GM12878 (cell line): ENCODE results near the gene TYW3. TPM values are rescaled to one million over a fixed set of nuclear protein-coding genes. Genes with fewer than 3 reads are reported as not detected.

ENCODE experiments used
- ATAC-seq: fragments of 200-7000 bp; cut with Tn5 transposase; 3 replicates; pipeline ENCODE4 v1.9.1; 2020; ENCODE audit warnings: mild to moderate bottlenecking, moderate library complexity
- BruUV-seq: library from RNA; stranded (reverse); fragments of 400-500 nt; replicated peaks from 2 replicates; lab custom pipeline; 2021; lab: Mats Ljungman, UMichigan
- CTCF ChIA-PET: fragments of 300-600 bp; sonication (Branson Sonifier 250); formaldehyde crosslinking; extraction: SDS; loops from one replicate; lab custom pipeline; 2021; ENCODE audit warnings: inconsistent platforms; lab: Yijun Ruan, JAX
- POLR2A ChIA-PET: fragments of 350-600 bp; formaldehyde crosslinking; extraction: SDS; loops from one replicate; lab custom pipeline; 2021; ENCODE audit warnings: inconsistent platforms; lab: Charles Lee
- RAD21 ChIA-PET: fragments of 300-600 bp; sonication (Branson Sonifier 250); formaldehyde crosslinking; loops from one replicate; lab custom pipeline; 2023; ENCODE audit warnings: antibody characterized with exemption; ENCODE audit not compliant: unreplicated experiment; lab: Charles Lee
- SMC1A ChIA-PET: fragments of 300-600 bp; sonication (Branson Sonifier 250); formaldehyde crosslinking; loops from one replicate; lab custom pipeline; 2023; ENCODE audit not compliant: unreplicated experiment, uncharacterized antibody; lab: Charles Lee
- DNase-seq: peaks from one replicate; pipeline ENCODE4 v3.0.0-alpha.2; 2011; ENCODE audit warnings: low read depth, low spot score
- FAIRE-seq: peaks from 3 replicates; lab custom pipeline; 2011; peaks lifted over from hg19 to GRCh38; lab: Jason Lieb, UNC
- H2AFZ ChIP-seq: 2 replicates; pipeline ENCODE4 v1.6.0; 2011; ENCODE audit warnings: low read depth, low read length, control low read depth; ENCODE audit not compliant: control insufficient read depth
- H3K27ac ChIP-seq: 2 replicates; pipeline ENCODE4 v1.5.1; 2011; ENCODE audit warnings: control low read depth; ENCODE audit not compliant: control insufficient read depth, insufficient read depth
- H3K27me3 ChIP-seq, 2 experiments: replicated peaks in 1 of 2; 2 replicates each; pipeline versions ENCODE4 v1.6.0 to v1.6.1; 2011; ENCODE audit warnings: low read length in 1 of 2; ENCODE audit not compliant: control insufficient read depth in 2 of 2, insufficient read depth in 2 of 2
- H3K36me3 ChIP-seq, 2 experiments: 2 replicates each; pipeline ENCODE4 v1.5.1; 2011; ENCODE audit warnings: low read length in 1 of 2; ENCODE audit not compliant: control insufficient read depth in 2 of 2, insufficient read depth in 2 of 2
- H3K4me1 ChIP-seq: 2 replicates; pipeline ENCODE4 v1.6.1; 2011; ENCODE audit warnings: mild to moderate bottlenecking, low read length, moderate library complexity, mixed read lengths; ENCODE audit not compliant: control insufficient read depth, insufficient read depth
- H3K4me2 ChIP-seq: 2 replicates; pipeline ENCODE4 v1.6.0; 2011; ENCODE audit warnings: control low read depth; ENCODE audit not compliant: control insufficient read depth, insufficient read depth
- H3K4me3 ChIP-seq: fragments of 200-600 bp; sonication (generic); 2 replicates; pipeline ENCODE4 v1.5.1; 2016
- H3K79me2 ChIP-seq: 2 replicates; pipeline ENCODE4 v1.6.0; 2011; ENCODE audit warnings: low read length; ENCODE audit not compliant: control insufficient read depth, insufficient read depth
- H3K9ac ChIP-seq: 2 replicates; pipeline ENCODE4 v1.8.0; 2011; ENCODE audit warnings: low read length, control low read depth, mixed read lengths; ENCODE audit not compliant: control insufficient read depth, insufficient read depth
- H3K9me3 ChIP-seq: replicated peaks from 3 replicates; pipeline ENCODE4 v1.5.1; 2011; ENCODE audit warnings: mild to moderate bottlenecking, low read length; ENCODE audit not compliant: control insufficient read depth, insufficient read depth
- H4K20me1 ChIP-seq: 2 replicates; pipeline ENCODE4 v1.6.0; 2011; ENCODE audit not compliant: control insufficient read depth, insufficient read depth
- EED ChIP-seq: sonication (generic); IDR thresholded peaks from 2 replicates; pipeline ENCODE4 v1.6.1; 2016; ENCODE audit warnings: antibody characterized with exemption, low read depth
- GATAD2B ChIP-seq: fragments of 450-650 bp; conservative IDR thresholded peaks from 2 replicates; pipeline ENCODE4 v1.6.1; 2017; ENCODE audit warnings: low read depth, mild to moderate bottlenecking, moderate library complexity
- IRF4 ChIP-seq: IDR thresholded peaks from 2 replicates; pipeline ENCODE4 v1.6.1; 2011; ENCODE audit warnings: low read depth, low read length
- MTA2 ChIP-seq: fragments of 450-650 bp; IDR thresholded peaks from 2 replicates; pipeline ENCODE4 v1.6.1; 2016; ENCODE audit warnings: low read depth, mild to moderate bottlenecking, moderate library complexity
- MYB ChIP-seq: fragments of 150-350 bp; IDR thresholded peaks from 2 replicates; pipeline ENCODE4 v1.6.1; 2014; ENCODE audit warnings: mild to moderate bottlenecking, low read depth, low read length, borderline replicate concordance
- ZNF384 ChIP-seq: IDR thresholded peaks from 2 replicates; pipeline ENCODE4 v1.6.1; 2012; ENCODE audit warnings: low read depth, mild to moderate bottlenecking, low read length, improper control_type of control experiment, borderline replicate concordance
- WGBS: methylation state at CpG from one replicate; pipeline ENCODE4 v1.1.6; 2016; ENCODE audit warnings: low lambda C conversion rate; ENCODE audit not compliant: insufficient replicate concordance, insufficient coverage; ENCODE audit errors: missing lambda C conversion rate; 5-methylcytosine and 5-hydroxymethylcytosine counted together
- in situ Hi-C: fragments of 300-500 bp; cut with MboI; formaldehyde crosslinking; loops from 9 replicates; pipeline ENCODE4 v1.14.3; 2018; ENCODE audit warnings: mixed read lengths
- intact Hi-C: fragments of 100-400 bp; cut with micrococcal nuclease; formaldehyde crosslinking; loops from one replicate; pipeline ENCODE4 v1.14.2; 2022; ENCODE audit not compliant: unreplicated experiment
- polyA plus RNA-seq, 11 experiments: library from polyadenylated mRNA; depleted of rRNA in 4 of 11; unstranded in 6 of 11; stranded (reverse) in 5 of 11; fragments of >200 nt; fragmentation: Nextera tagmentation in 4 of 11; fragmentation: Illumina TruSeq in 1 of 11; extraction: Ambion mirVana in 4 of 11; extraction: Trizol in 1 of 11; gene quantifications; 1 replicate in 1 of 11; 2 replicates in 10 of 11; pipeline versions ENCODE4 v1.2.1 to v1.2.3, GENCODE V29; 2011 to 2016; ENCODE audit warnings: inconsistent platforms in 2 of 11, missing spikeins in 2 of 11, low read depth in 1 of 11
- total RNA-seq, 4 experiments: library from RNA; depleted of rRNA in 3 of 4; stranded (reverse); fragments of >200 nt in 3 of 4; fragmentation: Illumina TruSeq in 1 of 4; extraction: Trizol in 1 of 4; gene quantifications; 2 replicates each; pipeline versions ENCODE4 v1.2.1 to v1.2.3, GENCODE V29; 2013 to 2021
- TF ChIP-seq, protein P1 (sequence below): IDR thresholded peaks from 2 replicates; pipeline ENCODE4 v1.6.1; 2012; ENCODE audit warnings: improper control_type of control experiment, low read depth, low read length; ENCODE audit not compliant: insufficient replicate concordance
- TF ChIP-seq, protein P2 (sequence below): fragments of 450-650 bp; IDR thresholded peaks from 2 replicates; pipeline ENCODE4 v1.6.1; 2017; ENCODE audit warnings: mild to moderate bottlenecking, low read depth, inconsistent platforms; ENCODE audit not compliant: poor library complexity, severe bottlenecking

The TYW3 gene
- total and polyA plus RNA-seq, 10 of the 15 experiments (the other 5 are each of a cell fraction or from before 2014, with no cell fraction given), result 18.6 to 54.4 (median 32.8) TPM

DNA sequence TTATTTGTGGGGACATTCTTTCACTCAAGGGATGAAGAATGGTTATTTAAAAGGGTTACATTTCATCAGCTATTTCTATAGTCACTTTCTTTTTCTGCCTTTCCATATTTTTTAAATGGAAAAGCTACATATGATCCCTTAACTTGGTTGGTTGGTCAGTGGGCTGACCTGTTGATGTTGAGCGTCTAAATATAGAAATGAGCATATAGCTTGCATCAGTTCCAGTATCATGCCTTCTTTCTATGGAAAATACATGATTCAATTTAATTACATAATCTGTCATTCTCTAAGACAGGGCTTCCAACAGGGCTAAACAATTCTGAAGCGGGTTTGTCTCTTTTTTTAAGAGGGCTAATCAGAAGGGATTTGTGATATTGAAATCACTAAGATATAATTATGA, 40.6 kb downstream of the TYW3 start:
- TF ChIP-seq ZNF384 (no peak), GATAD2B (no peak)
- FAIRE-seq (no peak), DNase-seq (no peak), ATAC-seq (no peak)
- BruUV-seq, result no TSS peak
- Histone ChIP-seq H3K4me3 (no peak overlapping the region), H3K4me1 (no peaks in the 10 kb centered on the region), H3K36me3 (no peaks in the 10 kb centered on the region), H2AFZ (no peak overlapping the region), H3K9me3 (no peaks in the 10 kb centered on the region), H3K79me2 (no peaks in the 10 kb centered on the region), H3K4me2 (no peak overlapping the region), H3K27ac (no peak overlapping the region), H4K20me1 (no peaks in the 10 kb centered on the region), H3K9ac (no peak overlapping the region), H3K27me3 (no peaks in the 10 kb centered on the region; a peak in 1 of 4 replicates)
- in situ Hi-C loops (no loop called here), intact Hi-C loops (loop anchor here (10.0 kb wide), 3 partner anchors 161 to 251 kb away; no protein-coding TSS in a partner anchor)
- ChIA-PET RAD21 (interaction anchor here (1.0 kb wide), 1 partner anchor 163 kb away, joined by 3 read pairs; no protein-coding TSS in a partner anchor), CTCF (interaction anchor here (1.3 to 4.8 kb wide), 2 partner anchors 110 to 429 kb away, joined by 4 to 44 read pairs; no protein-coding TSS in a partner anchor), SMC1A (interaction anchor here (0.6 to 1.4 kb wide), 3 partner anchors 13 to 429 kb away, joined by 3 read pairs; no protein-coding TSS in a partner anchor), POLR2A (no interaction called here)
- 37% methylated on average over 2 of the region's 2 CpGs for WGBS

- ChIA-PET CTCF (interaction anchor here (0.9 to 4.8 kb wide), 12 partner anchors 8 to 472 kb away, joined by 3 to 44 read pairs (median 4); no protein-coding TSS in a partner anchor), POLR2A (no interaction called here), SMC1A (interaction anchor here (0.7 to 4.0 kb wide), 4 partner anchors 21 to 427 kb away, joined by 3 to 24 read pairs (median 4); no protein-coding TSS in a partner anchor), RAD21 (interaction anchor here (0.7 to 2.0 kb wide), 7 partner anchors 10 to 432 kb away, joined by 3 to 10 read pairs (median 3); no protein-coding TSS in a partner anchor)
- in situ Hi-C loops, result no loop called here
- ATAC-seq (no peak), DNase-seq (no peak), FAIRE-seq (no peak)
- H3K4me3 ChIP-seq, result no peak overlapping the region
- no peaks in the 10 kb centered on the region for H3K36me3 ChIP-seq
- H4K20me1 ChIP-seq, result no peaks in the 10 kb centered on the region
- no peak overlapping the region for H3K9ac ChIP-seq
- no peaks in the 10 kb centered on the region; a peak in 1 of 4 replicates for H3K27me3 ChIP-seq
- no TSS peak for BruUV-seq
- no peaks in the 10 kb centered on the region for H3K4me1 ChIP-seq
- H3K9me3 ChIP-seq, result no peaks in the 10 kb centered on the region
- intact Hi-C loops, result loop anchor here (10.0 kb wide), 3 partner anchors 159 to 249 kb away; no protein-coding TSS in a partner anchor
- 61% methylated on average over 2 of the region's 2 CpGs for WGBS
- no peaks in the 10 kb centered on the region for H3K79me2 ChIP-seq
- H2AFZ ChIP-seq, result no peak overlapping the region
- H3K4me2 ChIP-seq, result no peak overlapping the region
- TF ChIP-seq IRF4, result no peak
- TF ChIP-seq EED, result no peak
- TF ChIP-seq, protein P1, sequence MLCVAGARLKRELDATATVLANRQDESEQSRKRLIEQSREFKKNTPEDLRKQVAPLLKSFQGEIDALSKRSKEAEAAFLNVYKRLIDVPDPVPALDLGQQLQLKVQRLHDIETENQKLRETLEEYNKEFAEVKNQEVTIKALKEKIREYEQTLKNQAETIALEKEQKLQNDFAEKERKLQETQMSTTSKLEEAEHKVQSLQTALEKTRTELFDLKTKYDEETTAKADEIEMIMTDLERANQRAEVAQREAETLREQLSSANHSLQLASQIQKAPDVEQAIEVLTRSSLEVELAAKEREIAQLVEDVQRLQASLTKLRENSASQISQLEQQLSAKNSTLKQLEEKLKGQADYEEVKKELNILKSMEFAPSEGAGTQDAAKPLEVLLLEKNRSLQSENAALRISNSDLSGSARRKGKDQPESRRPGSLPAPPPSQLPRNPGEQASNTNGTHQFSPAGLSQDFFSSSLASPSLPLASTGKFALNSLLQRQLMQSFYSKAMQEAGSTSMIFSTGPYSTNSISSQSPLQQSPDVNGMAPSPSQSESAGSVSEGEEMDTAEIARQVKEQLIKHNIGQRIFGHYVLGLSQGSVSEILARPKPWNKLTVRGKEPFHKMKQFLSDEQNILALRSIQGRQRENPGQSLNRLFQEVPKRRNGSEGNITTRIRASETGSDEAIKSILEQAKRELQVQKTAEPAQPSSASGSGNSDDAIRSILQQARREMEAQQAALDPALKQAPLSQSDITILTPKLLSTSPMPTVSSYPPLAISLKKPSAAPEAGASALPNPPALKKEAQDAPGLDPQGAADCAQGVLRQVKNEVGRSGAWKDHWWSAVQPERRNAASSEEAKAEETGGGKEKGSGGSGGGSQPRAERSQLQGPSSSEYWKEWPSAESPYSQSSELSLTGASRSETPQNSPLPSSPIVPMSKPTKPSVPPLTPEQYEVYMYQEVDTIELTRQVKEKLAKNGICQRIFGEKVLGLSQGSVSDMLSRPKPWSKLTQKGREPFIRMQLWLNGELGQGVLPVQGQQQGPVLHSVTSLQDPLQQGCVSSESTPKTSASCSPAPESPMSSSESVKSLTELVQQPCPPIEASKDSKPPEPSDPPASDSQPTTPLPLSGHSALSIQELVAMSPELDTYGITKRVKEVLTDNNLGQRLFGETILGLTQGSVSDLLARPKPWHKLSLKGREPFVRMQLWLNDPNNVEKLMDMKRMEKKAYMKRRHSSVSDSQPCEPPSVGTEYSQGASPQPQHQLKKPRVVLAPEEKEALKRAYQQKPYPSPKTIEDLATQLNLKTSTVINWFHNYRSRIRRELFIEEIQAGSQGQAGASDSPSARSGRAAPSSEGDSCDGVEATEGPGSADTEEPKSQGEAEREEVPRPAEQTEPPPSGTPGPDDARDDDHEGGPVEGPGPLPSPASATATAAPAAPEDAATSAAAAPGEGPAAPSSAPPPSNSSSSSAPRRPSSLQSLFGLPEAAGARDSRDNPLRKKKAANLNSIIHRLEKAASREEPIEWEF, result no peak
- TF ChIP-seq, protein P2, sequence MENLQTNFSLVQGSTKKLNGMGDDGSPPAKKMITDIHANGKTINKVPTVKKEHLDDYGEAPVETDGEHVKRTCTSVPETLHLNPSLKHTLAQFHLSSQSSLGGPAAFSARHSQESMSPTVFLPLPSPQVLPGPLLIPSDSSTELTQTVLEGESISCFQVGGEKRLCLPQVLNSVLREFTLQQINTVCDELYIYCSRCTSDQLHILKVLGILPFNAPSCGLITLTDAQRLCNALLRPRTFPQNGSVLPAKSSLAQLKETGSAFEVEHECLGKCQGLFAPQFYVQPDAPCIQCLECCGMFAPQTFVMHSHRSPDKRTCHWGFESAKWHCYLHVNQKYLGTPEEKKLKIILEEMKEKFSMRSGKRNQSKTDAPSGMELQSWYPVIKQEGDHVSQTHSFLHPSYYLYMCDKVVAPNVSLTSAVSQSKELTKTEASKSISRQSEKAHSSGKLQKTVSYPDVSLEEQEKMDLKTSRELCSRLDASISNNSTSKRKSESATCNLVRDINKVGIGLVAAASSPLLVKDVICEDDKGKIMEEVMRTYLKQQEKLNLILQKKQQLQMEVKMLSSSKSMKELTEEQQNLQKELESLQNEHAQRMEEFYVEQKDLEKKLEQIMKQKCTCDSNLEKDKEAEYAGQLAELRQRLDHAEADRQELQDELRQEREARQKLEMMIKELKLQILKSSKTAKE, result no peak
- TF ChIP-seq MTA2, result no peak
- no peak for TF ChIP-seq MYB
- H3K27ac ChIP-seq, result no peak overlapping the region
These were observed 42.8 kb downstream of the TYW3 start for GRCh38 chr1:74775735-74776134.
